SIG-M5 treated with dmso at 0.1 percent for 504 hours (cell line): ENCODE measurements around the gene KCNJ6.
"Not testable (repeated sequence)": the region's sequence is repeated elsewhere in the genome, so short reads cannot be mapped to it uniquely, and the experiment has no call there.

Source experiments
- DNase-seq: peaks from one replicate; lab custom pipeline; 2025; ENCODE audit not compliant: unreplicated experiment; lab: John Stamatoyannopoulos, UW

KCNJ6 gene, protein sequence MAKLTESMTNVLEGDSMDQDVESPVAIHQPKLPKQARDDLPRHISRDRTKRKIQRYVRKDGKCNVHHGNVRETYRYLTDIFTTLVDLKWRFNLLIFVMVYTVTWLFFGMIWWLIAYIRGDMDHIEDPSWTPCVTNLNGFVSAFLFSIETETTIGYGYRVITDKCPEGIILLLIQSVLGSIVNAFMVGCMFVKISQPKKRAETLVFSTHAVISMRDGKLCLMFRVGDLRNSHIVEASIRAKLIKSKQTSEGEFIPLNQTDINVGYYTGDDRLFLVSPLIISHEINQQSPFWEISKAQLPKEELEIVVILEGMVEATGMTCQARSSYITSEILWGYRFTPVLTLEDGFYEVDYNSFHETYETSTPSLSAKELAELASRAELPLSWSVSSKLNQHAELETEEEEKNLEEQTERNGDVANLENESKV

DNA sequence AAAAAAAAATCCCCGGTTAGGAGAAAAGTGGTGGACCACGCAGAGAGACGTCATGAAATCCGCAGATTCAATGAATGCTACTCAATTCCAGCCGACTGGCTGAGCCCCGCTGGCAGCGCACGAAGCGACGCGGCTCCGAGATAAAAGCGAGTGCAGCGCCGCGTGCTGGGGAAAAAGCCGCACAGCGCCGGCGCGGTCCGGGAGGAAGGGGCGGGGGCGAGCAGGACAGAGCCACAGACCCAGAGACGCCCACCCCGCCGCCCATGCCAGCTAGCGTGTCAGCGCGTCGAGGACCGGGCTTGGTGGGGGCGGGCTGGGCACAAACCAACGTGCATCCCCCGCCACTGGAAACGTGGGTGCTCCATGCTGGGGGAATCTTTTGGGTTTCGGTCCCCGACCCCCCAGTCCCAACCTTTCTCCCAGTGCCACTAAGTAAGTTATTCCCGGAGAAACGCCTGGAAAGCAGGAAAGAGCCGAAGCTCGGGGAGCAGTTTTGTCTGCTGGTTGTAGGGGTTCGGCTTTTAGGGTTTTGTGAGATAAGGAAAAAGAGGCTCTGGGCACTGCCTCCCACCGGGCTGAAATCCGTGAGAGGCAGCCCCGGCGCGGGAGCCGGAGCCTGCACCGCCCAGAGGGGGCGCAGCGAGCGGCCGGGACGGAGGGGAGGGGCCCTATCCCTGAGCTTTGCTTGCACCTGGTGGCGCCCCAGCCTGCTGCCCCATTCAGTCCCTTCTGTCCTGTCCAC lies at the start of gene KCNJ6:
TSS of gene KCNJ6 (minus strand) at position 148 of the 742 bp plus-strand sequence. CDS start 75,775 bp downstream, outside the sequence.
- no peak for DNase-seq

DNA sequence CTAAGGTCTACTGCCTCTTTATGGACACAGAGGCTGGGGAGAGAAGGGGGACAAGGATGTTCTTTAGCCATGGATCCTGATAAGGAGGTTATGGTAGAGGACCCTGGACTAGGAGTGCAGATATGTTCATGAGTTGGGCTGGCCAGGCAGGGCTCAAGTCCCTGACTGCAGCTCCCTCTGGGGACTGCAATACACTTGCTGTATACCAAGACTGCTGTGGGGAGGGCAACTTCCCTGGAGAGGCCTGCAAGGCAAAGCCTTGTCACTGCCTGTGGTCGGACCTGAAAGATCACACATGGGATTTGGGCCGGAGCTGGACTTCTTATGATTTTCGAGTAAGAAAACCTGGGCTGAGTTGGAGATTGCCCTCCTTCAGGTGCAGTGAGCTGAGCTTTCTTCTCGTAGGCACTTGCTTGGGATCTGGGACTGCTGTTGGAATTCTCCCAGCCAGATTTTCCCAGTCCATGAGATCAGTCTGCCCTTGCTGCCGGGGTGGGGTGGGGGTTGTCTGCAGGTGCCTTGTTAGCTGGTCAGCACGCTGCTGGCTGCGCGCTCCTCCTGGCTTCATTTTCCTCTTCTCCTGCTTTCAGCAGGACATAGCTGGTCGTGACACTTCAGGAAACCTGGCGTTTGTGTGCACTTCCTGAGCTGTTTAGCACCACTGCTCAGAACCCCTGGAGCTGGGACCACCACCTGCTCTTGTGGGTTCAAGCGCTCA lies 49.0 kb upstream of the KCNJ6 start:
- no peak for DNase-seq

DNA sequence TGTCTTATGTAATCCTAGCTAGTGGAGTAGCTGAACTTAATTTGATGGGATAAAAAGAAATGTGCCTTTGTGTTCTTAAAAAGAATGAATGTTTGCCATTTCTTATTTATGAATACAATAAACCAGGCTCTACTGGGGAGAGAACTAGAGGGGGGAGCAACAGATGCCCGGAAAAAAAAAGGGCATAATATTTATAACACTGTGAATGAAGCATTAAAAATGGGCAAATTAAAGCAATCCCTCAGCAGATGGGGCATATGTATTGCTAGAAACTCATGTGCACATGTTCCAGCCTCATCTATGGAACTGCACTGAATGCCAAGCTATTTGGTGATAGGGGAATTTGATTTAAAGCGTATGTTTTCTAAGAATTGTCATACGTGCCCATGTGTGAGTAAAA lies 42.3 kb upstream of the KCNJ6 start:
- no peak for DNase-seq

DNA sequence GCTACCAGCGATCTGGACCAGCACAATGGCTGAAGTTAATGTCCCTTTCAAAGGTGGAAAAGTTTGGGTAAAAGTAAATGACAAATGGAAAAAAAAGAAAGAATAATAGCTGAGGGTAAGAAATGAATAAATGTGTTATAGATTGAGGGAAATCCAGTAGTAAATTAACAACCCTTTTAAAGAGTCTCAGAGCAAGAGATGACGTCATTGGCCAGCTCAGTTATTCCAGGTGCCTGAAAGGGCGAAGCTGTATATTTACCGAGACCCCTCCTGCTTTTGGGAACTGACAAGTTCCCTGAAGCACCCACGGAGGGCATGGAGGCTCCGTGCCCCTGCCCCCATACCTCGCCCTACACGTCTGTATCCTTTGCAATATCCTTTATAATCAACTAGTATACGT lies 40.5 kb upstream of the KCNJ6 start:
- DNase-seq = no peak

DNA sequence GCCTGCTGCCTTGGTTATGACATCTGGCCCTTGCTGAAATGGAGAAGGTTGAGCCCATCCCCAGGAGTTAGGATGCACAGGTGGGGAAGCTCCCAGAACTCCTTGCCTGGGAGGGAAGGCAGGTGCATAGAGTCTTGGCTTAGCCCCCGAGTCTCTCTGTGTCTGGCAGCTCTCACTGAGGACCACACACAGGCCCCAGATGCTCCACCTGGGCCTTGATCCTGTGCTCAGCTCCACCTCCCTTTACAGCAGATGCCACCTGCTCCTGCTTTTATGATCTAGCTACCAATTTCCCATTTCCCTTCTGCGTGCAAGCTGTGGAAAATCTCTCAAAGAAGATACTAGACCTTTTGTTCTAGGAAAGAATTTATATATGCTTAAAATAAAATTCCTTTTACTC lies 28.8 kb upstream of the KCNJ6 start:
- no peak for DNase-seq

DNA sequence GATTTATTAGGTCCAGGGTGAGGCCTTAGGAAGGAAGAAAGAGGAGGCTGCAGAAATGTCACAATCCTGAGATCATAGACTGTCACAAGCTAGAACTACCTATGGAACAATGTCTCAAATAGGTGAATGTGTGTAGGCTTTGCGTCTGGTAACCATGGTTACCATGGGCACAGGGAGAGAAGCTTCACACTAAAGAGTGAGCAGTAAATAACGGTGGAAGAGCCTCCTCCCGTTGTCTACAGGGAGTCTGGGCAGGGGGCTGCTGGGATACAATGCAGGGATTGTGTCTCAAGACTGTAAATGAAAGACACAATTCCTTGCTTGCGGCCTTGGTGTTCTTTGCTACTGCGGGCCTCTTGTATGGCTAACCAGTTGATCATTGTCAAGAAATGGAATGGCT lies 28.2 kb upstream of the KCNJ6 start:
- no peak for DNase-seq

DNA sequence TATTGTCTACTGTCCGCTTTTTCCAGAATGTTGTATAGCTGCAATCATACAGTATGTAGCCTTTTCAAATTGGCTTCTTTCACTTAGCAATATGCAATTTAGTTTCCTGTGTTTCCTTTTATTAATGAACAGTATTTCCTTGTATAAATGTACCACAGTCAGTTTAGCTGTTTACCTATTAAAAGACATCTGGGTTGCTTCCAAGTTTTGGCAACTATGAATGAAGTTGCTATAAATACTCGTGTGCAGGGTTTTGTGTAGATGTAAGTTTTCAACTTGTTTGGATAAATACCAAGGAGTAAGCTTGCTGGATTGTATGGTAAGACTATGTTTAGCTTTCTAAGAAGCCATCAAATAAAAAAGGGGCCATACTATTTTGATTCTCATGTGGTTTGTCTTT lies 24.4 kb upstream of the KCNJ6 start:
- no peak for DNase-seq

DNA sequence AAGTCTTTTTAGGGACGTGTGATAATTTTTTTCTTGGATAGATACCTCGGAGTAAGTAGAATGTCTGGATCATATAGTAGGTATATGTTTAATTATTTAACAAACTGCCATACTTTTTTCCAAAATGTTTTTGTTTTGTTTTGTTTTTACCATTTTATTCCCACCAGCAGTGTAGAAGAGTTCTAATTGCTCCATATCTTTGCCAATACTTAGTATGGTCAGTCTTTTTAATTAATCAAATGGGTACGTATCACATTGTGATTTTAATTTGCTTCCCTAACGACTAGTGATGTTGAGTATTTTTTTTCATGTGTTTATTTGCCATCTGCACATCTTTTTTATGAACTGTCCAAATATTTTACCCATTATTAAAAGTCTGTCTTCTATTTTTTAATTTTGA lies 23.6 kb upstream of the KCNJ6 start:
- no peak for DNase-seq

DNA sequence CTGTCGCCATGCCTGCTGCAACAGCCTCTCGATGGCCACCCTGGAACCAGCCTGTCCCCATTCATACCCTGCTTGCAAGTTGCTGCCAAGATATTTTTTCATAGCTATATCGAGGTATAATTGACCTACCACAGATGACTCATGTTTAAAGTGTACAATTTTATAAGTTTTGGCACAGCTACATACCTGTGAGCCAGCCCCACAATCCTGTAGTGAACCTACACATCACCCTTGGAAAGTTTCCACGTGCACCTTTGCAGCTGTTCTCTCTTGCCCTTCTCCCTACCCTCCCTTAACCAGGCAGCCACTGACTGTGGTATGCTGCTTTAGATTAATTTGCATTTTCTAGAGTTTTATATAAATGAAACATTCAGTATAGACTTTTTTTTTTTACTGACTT lies 23.0 kb upstream of the KCNJ6 start:
- DNase-seq = no peak

DNA sequence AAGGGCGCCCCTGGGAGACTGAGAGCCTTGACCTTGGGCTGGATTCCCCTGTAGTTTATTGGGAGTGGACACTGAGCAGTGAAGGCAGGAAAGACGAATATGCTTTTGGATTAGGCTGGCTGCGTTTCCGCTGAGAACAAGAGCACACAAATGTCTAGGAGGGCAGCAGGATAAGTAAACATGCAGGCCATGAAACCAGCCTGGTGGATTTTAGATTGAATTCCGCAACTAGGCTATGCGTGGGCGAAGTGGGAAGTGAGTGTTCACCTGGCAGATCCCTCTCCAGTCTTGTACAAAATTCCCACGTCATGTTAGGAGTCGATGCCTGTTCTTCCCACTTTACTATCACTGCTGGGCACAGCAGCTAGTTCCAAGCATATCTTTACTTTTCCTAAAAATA lies 21.4 kb upstream of the KCNJ6 start:
- DNase-seq = no peak

DNA sequence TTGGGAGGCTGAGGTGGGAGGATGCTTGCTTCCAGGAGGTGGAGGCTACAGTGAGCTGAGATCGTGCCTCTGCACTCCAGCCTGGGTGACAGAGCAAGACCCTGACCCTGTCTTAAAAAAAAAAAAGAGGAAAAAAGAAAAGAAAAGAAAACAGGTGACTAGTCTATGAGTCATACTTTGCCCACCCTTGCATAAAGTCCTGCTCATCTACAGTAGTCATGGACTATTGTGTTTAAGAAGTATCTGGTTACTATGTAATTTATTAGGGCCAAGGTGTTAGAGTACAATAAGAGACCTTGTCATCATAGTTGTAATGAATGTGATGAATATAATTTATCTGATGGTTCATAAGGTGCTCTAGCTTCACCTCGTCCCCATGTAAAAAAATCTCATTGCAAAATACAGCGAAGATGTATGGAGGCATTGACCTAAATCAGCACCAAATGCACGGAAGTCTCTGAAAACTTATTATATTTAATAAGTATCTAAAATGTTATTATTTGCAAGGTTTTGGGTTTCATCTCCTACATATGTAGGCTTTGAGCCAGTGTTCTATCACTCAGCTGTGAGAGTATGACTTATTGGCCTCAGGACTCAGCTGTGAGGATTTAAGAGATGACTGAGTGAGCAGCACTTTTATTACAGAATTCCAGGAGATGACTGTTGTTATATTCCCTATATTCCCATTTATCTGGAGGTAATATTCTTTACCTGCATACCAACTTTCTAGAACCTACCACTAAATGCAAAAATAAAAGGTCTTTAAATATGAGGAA lies 19.9 kb upstream of the KCNJ6 start:
- no peak for DNase-seq

DNA sequence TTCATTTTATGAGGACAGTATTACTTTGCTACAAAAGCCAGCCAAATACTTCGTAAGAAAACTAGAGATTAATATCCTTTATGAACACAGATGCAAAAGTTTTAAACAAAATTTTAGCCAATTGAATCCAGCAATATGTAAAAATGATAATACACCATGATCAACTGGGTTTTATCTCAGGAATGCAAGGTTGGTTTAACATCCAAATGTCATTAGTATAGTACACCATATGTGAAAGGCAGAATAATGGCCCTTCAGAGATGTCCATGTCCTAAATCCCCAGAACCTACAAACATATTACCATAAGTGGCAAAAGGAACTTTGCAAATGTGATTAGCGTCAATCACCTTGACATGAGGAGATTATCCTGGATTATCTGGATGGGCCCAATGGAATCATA lies 16.7 kb upstream of the KCNJ6 start:
- no peak for DNase-seq

DNA sequence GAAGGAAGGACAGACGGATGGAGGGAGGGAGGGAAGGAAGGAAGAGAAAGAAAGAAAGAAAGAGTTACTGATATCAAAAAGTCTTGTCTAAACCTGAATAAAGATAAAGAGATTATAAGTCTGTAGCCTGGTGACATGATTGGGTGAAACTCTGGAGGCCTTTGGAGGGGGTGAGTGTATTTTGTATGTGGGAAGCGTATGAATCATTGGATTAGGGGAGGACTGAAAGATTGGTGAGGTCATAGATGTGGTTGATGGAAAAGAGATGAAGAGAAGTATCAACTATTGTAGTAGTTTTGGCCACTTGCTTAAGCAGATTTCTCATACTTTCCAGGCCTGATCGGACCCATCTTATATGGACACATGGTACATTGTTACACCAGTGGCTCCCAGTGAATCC lies 11.5 kb upstream of the KCNJ6 start:
- no peak for DNase-seq

DNA sequence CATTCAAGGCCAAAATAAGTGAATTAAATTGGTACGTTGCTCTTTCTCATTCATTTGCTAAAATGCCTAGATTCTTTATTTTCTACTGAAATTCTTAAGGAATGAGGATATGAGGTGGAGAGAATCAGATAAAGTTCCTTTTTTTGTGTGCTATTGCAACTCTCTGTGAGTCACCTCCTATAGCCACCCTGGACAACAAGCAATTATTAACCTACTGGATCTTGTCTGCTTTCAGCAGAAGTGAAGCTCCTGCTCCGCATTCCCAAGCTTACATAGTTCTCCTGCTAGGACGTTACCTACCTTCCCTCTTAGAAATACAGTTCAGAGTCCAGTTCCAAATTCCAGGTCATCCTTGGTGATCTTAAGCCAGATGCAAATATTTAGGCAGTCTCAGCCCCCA lies 4.8 kb upstream of the KCNJ6 start:
- no peak for DNase-seq

DNA sequence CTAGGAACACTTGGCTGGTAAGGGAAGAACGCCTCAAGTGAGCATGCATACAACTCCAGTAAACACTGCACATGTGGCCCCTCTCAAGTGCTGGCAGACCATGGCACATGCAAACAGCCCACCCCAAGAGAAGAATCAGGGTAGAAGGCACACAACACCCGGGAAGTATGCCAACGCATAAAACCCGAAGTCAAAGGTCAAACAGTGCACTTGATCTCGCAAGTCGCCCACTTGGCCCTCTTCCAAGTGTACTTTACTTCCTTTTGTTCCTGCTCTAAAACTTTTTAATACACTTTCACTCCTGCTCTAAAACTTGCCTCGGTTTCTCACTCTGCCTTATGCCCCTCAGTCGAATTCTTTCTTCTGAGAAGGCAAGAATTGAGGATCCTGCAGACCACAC lies 4.0 kb upstream of the KCNJ6 start:
- DNase-seq = not testable (repeated sequence)

DNA sequence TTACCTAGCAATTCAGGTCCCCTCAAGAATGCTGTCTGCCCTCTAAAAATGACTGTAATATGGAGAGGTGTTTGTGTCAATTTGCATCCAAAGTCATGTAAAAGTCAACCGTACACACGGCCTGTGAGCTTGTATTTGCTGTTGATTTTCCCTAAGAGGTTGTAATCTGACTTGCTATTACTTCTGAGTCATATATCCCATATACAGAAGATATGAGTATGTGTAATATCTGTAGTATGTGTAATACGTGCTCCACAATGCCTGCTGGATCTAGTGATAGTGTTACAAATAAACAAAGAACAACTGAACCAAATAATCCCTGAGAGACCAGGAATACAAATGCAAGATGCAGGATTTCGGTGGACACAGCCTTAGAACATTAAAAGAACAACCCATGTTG lies 1.4 kb upstream of the KCNJ6 start:
- DNase-seq = no peak

DNA sequence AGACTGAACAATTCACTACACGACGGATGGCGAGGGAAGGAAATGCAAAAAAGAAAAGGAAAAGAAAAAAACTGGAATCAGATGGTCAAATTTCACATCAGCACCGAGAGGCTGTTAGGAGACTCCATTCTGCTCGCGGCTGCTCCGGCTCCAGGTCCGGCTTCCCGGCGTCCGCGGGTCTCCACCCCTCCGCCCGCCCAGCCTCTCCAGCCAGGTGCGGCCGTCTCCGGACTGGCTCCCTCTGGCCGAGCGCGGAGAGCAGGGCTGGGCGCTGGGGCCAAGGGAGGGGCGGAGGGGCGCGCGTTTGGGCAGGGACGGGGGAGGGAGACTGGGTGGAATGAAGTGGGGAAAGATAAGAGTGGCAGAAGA lies 332 bp downstream of the KCNJ6 start:
- no peak for DNase-seq

DNA sequence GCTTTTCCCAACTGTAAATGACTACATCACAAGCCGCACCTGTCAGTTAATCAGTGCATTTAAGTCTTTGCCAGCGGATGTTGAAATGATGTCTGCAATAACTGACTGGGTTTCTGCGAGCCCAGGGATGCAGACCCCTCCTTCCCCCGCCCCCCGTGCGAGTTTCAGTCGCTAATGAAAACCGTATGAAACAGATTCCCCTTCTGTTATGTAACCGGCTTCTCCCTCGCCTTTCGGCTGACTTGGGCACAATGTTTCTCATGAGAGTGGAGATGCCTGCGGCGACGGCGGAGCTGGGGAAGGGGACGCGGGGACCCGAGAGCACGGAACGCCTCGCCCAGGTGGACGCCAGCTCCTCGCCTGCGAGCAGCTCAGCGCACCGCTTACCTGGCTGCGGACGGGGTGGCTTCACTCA lies 753 bp downstream of the KCNJ6 start:
- no peak for DNase-seq

DNA sequence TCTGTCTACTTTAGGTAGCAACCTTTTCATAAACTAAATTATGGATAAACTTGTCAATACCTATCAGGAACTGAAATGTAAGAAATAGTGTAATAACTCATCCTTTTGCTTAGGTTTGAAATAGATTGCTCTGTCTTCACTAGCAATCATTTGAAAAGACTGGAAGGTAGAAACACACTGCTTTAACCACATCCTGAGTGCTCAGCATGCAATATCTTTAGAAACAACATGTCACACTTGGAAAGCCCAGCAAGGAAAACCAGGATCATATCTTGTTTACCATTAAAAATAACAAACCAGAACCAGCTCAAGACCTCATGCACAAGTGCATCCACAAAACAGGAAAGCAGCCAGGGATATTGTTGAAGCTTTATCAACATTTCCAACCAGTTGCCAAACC lies 3.6 kb downstream of the KCNJ6 start:
- no peak for DNase-seq

DNA sequence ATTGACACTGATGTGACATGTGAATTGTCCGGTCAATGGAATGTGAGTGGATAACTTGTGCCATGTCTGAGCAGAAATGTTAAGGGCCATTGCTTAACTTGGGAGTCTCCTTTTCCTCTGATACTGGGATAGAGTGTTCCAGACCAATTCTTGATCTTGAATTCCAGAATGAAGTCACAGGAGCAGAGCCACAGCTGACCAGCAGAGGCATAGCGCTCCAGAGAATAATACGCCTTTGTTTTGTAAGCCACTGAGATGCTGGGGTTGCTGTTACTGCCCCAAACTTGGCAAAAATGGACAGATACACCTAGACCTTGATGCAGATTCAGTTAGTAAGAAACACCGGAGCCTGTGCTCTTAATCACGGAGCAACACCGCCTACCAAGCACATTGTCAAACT lies 6.3 kb downstream of the KCNJ6 start:
- DNase-seq = no peak

DNA sequence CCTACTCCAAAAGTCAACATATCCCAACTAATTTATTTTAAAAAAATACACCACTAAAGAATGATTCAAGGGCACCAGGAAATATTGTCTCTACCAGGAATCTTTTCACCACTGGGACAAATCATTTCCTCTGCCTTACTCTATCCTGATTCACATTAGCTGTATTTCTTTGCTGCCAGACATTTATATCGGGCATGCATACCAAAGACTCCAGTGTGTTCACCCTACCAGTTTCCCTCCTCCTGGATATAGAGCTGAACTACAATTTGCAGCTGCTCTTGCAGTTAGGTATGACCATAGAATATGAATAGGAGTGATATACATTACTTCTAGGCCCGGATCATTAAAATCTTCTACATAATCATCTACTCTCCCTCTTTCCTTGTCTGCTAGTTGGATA lies 7.6 kb downstream of the KCNJ6 start:
- no peak for DNase-seq
